22Rv1 (cell line): ENCODE data around the gene KLHL7.

Source experiments
- ZFX ChIP-seq: fragments of 450-650 bp; IDR thresholded peaks from 2 replicates; pipeline ENCODE4 v1.6.1; 2017; ENCODE audit warnings: antibody characterized with exemption, borderline replicate concordance
- TF ChIP-seq, protein P1 (sequence below): fragments of 450-650 bp; IDR thresholded peaks from 2 replicates; pipeline ENCODE4 v1.5.1; 2017; ENCODE audit warnings: mild to moderate bottlenecking

DNA sequence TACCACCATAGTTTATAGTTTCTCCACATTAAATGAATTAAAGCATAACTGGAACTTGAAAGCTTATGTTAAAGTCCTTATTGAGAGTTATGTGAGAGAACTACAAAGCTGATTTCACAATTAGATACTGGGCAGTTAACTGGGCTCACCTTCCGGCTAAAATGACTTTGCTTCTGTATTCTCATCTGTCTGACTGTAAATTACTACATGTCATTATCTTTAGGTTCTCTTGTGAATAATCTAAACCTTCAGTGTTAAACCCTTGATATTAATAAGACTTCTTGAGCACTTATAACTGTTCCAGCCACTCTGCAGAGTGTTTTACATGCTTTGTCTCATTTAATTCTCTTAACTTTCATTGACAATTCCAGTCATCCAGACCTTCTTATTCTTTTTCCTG is 3.9 kb downstream of the KLHL7 start:
- TF ChIP-seq ZFX, result no peak
- TF ChIP-seq, protein P1, sequence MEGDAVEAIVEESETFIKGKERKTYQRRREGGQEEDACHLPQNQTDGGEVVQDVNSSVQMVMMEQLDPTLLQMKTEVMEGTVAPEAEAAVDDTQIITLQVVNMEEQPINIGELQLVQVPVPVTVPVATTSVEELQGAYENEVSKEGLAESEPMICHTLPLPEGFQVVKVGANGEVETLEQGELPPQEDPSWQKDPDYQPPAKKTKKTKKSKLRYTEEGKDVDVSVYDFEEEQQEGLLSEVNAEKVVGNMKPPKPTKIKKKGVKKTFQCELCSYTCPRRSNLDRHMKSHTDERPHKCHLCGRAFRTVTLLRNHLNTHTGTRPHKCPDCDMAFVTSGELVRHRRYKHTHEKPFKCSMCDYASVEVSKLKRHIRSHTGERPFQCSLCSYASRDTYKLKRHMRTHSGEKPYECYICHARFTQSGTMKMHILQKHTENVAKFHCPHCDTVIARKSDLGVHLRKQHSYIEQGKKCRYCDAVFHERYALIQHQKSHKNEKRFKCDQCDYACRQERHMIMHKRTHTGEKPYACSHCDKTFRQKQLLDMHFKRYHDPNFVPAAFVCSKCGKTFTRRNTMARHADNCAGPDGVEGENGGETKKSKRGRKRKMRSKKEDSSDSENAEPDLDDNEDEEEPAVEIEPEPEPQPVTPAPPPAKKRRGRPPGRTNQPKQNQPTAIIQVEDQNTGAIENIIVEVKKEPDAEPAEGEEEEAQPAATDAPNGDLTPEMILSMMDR, result no peak
